ENCODE measurements around the gene C4orf17.

- TF ChIP-seq CTCF (IDR thresholded peaks at IDR 0.05; ENCODE audit: poor library complexity, severe bottlenecking) (no peak), EZH2 (IDR thresholded peaks at IDR 0.05; ENCODE audit: borderline replicate concordance, insufficient read depth, low read length, poor library complexity, severe bottlenecking) (no peak), MXI1 (conservative IDR thresholded peaks at IDR 0.05; ENCODE audit: poor library complexity, severe bottlenecking) (no peak), RAD21 (conservative IDR thresholded peaks at IDR 0.05) (no peak), EP300 (conservative IDR thresholded peaks at IDR 0.05; ENCODE audit: poor library complexity, severe bottlenecking) (no peak)
These were observed 38.9 kb upstream of the C4orf17 start for GRCh38 chr4:99471896-99472295.
